Subcutaneous adipose tissue (tissue), 4 donors: ENCODE results near the gene APOD. TPM values are rescaled to one million over a fixed set of nuclear protein-coding genes. Genes with fewer than 3 reads are reported as not detected.

Experiments
- CTCF ChIP-seq: fragments of 450-650 bp; IDR thresholded peaks from one replicate; pipeline ENCODE4 v1.5.1; 2016; ENCODE audit warnings: low read depth, mild to moderate bottlenecking, control low read depth, antibody characterized with exemption, moderate library complexity
- total RNA-seq, 4 donors: library from RNA; depleted of rRNA; stranded (reverse); fragments of >200 nt; gene quantifications; one replicate each; pipeline ENCODE4 v1.1.0, GENCODE V29; 2016

Gene APOD
- total RNA-seq, 4 donors from 2014 or later, result 717 to 1,841 (median 1,266) TPM

- TF ChIP-seq CTCF, result no peak
Measured at GRCh38 chr3:195563317-195563716, 20.4 kb downstream of the APOD start.

DNA sequence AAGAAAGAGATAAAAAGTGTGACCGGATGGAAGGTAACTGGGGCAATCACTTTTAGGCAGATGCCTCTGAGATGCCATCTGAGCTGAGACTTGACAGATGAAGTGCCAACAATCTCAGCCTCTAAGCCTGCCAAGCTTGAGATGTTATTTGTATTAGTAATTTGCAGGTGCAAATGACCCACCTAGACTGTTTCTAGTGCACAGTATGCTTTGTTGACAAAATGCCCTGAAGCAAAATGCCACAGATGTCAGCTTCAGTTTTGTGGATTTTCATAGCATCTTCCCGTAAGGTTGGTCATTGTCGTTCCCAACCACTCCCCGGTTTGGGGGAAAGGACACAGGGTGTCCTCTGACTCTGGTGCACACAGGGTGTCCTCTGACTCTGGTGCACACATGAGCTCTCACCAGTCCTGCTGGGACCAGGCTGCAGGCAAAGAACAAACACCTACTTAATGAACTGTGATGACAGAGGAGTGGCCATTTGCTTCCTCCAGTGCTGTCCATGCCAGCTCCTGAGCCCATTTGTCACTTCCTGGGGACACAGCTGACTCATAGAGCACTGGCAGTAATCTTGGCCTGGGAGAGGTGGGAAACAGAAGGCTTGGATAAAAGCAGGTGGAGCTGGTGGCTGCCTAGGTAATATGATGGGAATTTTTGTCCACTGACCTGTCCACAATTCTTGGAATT, 23.9 kb downstream of the APOD start:
- TF ChIP-seq CTCF, result no peak

DNA sequence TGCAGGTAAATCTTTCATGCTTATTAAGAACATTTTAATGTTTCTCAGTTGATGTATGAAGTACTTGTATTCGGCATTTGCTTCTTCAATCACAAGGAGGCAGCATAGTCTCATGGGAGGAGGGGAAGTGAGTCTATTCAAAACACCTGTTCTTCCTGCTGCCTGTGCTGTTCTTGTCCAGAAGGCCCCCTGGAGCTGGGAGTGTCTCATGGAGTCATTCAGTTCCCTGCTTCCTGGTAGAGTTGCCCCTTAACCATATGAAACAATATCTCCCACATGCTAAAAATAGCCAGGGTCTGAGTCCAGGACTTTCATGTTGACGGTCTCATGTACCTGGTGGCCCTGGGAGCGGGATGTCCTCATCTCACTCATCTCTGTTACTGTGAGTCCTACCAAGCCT, 25.1 kb downstream of the APOD start:
- no peak for TF ChIP-seq CTCF

GRCh38 chr3:195557322-195557721, 26.4 kb downstream of the APOD start:
- no peak for TF ChIP-seq CTCF

GRCh38 chr3:195556390-195556789, 27.4 kb downstream of the APOD start:
- no peak for TF ChIP-seq CTCF

DNA sequence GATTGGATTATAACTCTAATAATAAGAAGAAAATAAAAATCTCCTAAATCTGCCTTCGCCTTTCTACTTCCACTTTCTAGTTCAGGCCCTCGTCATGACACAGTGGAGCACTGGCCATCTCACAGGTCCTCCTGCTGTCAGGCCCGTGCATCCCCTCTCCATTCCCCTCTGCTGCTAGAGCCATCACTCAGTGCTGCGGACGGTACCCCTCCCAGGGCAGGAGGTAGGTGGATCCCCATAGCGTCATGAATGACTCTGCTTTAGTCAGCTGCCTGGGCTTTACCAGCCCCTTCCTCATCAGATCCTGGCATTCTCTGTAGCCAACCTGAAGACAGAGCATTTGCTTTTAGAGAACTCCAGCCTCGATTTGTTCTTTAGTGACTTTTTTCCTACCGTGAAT, 28.6 kb downstream of the APOD start:
- TF ChIP-seq CTCF, result no peak

GRCh38 chr3:195554458-195554857, 29.3 kb downstream of the APOD start:
- no peak for TF ChIP-seq CTCF
